Stimulated activated CD8-positive, alpha-beta memory T cell treated with anti-CD3 and anti-CD28 coated beads, Interleukin-4, amount 100 ng/mL, for 4 hours (primary cell): Measurements from ENCODE around the gene PRB3.

ENCODE experiments used
- DNase-seq, 2 donors: peaks; one replicate each; pipeline ENCODE4 v3.0.0-alpha.2; 2020; ENCODE audit warnings: low read depth in 2 of 2, low spot score in 1 of 2

PRB3 gene

GRCh38 chr12:11269607-11270006, at the start of gene PRB3:
PRB3 (minus strand) TSS chr12:11269707; CDS start chr12:11269669, 38 bp downstream.
- no peak for DNase-seq

- no peak for DNase-seq
These were observed 40.8 kb upstream of the PRB3 start, which contains the start of gene PRB4 for GRCh38 chr12:11310336-11310735. PRB4 (minus strand) TSS chr12:11310436; CDS start chr12:11310398, 38 bp downstream.

GRCh38 chr12:11307143-11307542, 37.6 kb upstream of the PRB3 start:
- DNase-seq: no peak

- no peak for DNase-seq
These were observed 3.9 kb upstream of the PRB3 start for GRCh38 chr12:11273449-11273848.

- DNase-seq: no peak
These were observed 5.0 kb downstream of the PRB3 start for GRCh38 chr12:11264501-11264900.

GRCh38 chr12:11246489-11246888, 23.0 kb downstream of the PRB3 start:
- no peak for DNase-seq

GRCh38 chr12:11242656-11243055, 26.9 kb downstream of the PRB3 start:
- no peak for DNase-seq

- DNase-seq: no peak
These were observed 29.1 kb downstream of the PRB3 start for GRCh38 chr12:11240348-11240930.

- no peak for DNase-seq
These were observed 31.2 kb downstream of the PRB3 start for GRCh38 chr12:11238275-11238674.

GRCh38 chr12:11233532-11233931, 36.0 kb downstream of the PRB3 start:
- DNase-seq: no peak

- no peak for DNase-seq
These were observed 41.1 kb downstream of the PRB3 start for GRCh38 chr12:11228296-11228879.

GRCh38 chr12:11227373-11227772, 42.1 kb downstream of the PRB3 start:
- DNase-seq: no peak
